ENCODE results near the gene PACRG. TPM values are rescaled to one million over a fixed set of nuclear protein-coding genes. Genes with fewer than 3 reads are reported as not detected.

Gene PACRG
- total RNA-seq, 6 donors from 2014 or later = 0.52 to 15.3 (median 3.1) TPM

GRCh38 chr6:162963861-162964260, 236.1 kb downstream of the PACRG start:
- Histone ChIP-seq H3K4me1 (no peaks in the 10 kb centered on the region), H3K27ac (no peak overlapping the region), H3K9me3 (no peaks in the 10 kb centered on the region), H3K36me3 (no peaks in the 10 kb centered on the region), H3K4me3 (no peak overlapping the region), H3K27me3 (no peaks in the 10 kb centered on the region)
- DNase-seq (no peak), ATAC-seq (ENCODE audit: low FRiP score in 2 of 2) (no peak)
- WGBS, 2 donors = 83 to 84% methylated on average over 1 of the region's 1 CpG
- TF ChIP-seq POLR2A (IDR thresholded peaks at IDR 0.05) (no peak), CTCF (IDR thresholded peaks at IDR 0.05) (no peak), POLR2AphosphoS5 (IDR thresholded peaks at IDR 0.05) (no peak), EP300 (IDR thresholded peaks at IDR 0.05) (no peak)

- Histone ChIP-seq H3K36me3 (no peaks in the 10 kb centered on the region), H3K27ac (no peak overlapping the region), H3K27me3 (no peaks in the 10 kb centered on the region), H3K4me1 (no peaks in the 10 kb centered on the region), H3K9me3 (no peaks in the 10 kb centered on the region), H3K4me3 (no peak overlapping the region)
- ATAC-seq (ENCODE audit: low FRiP score in 2 of 2) = peak; percentile 61 to 94
- WGBS, 2 donors = 67 to 70% methylated on average over 6 of the region's 6 CpGs
- TF ChIP-seq CTCF (IDR thresholded peaks at IDR 0.05) (no peak), POLR2AphosphoS5 (IDR thresholded peaks at IDR 0.05) (no peak), POLR2A (IDR thresholded peaks at IDR 0.05) (no peak), EP300 (IDR thresholded peaks at IDR 0.05) (no peak)
- no peak for DNase-seq
Measured at GRCh38 chr6:162964488-162965140, 236.8 kb downstream of the PACRG start.

GRCh38 chr6:162965366-162965765, 237.6 kb downstream of the PACRG start:
- Histone ChIP-seq H3K4me3 (no peak overlapping the region), H3K27ac (no peak overlapping the region), H3K4me1 (no peaks in the 10 kb centered on the region), H3K27me3 (no peaks in the 10 kb centered on the region), H3K36me3 (no peaks in the 10 kb centered on the region), H3K9me3 (no peaks in the 10 kb centered on the region)
- 65 to 100% methylated on average over 1 of the region's 1 CpG for WGBS, 2 donors
- TF ChIP-seq EP300 (IDR thresholded peaks at IDR 0.05) (no peak), POLR2AphosphoS5 (IDR thresholded peaks at IDR 0.05) (no peak), POLR2A (IDR thresholded peaks at IDR 0.05) (no peak), CTCF (IDR thresholded peaks at IDR 0.05) (no peak)
- no peak for ATAC-seq (ENCODE audit: low FRiP score in 2 of 2)
- DNase-seq = no peak

- ATAC-seq (ENCODE audit: low FRiP score in 2 of 2) (no peak), DNase-seq (no peak)
- no peak overlapping the region for H3K27ac ChIP-seq
- H3K27me3 ChIP-seq = no peaks in the 10 kb centered on the region
- TF ChIP-seq CTCF (IDR thresholded peaks at IDR 0.05) (no peak), POLR2AphosphoS5 (IDR thresholded peaks at IDR 0.05) (no peak), EP300 (IDR thresholded peaks at IDR 0.05) (no peak), POLR2A (IDR thresholded peaks at IDR 0.05) (no peak)
- WGBS, 2 donors = 64 to 86% methylated on average over 10 of the region's 10 CpGs
- H3K4me3 ChIP-seq = no peak overlapping the region
- no peaks in the 10 kb centered on the region for H3K36me3 ChIP-seq
- H3K4me1 ChIP-seq = no peaks in the 10 kb centered on the region
- H3K9me3 ChIP-seq = no peaks in the 10 kb centered on the region
Measured at GRCh38 chr6:162970246-162970645, 242.5 kb downstream of the PACRG start.

GRCh38 chr6:162971356-162971755, 243.6 kb downstream of the PACRG start:
- Histone ChIP-seq H3K27ac (no peak overlapping the region), H3K27me3 (no peaks in the 10 kb centered on the region), H3K36me3 (no peaks in the 10 kb centered on the region), H3K4me1 (no peaks in the 10 kb centered on the region), H3K4me3 (no peak overlapping the region), H3K9me3 (no peaks in the 10 kb centered on the region)
- TF ChIP-seq POLR2A (IDR thresholded peaks at IDR 0.05) = no peak
- no peak for TF ChIP-seq CTCF (IDR thresholded peaks at IDR 0.05)
- no peak for TF ChIP-seq POLR2AphosphoS5 (IDR thresholded peaks at IDR 0.05)
- no peak for TF ChIP-seq EP300 (IDR thresholded peaks at IDR 0.05)
- WGBS, 2 donors = 96 to 97% methylated on average over 7 of the region's 7 CpGs
- ATAC-seq (ENCODE audit: low FRiP score in 2 of 2) = no peak
- no peak for DNase-seq

All from upper lobe of left lung (tissue), 6 donors.